Retina (tissue), 1 donor: ENCODE results near the gene MIEN1.
"Not testable (repeated sequence)": the region's sequence is repeated elsewhere in the genome, so short reads cannot be mapped to it uniquely, and the experiment has no call there.

ENCODE experiments used
- DNase-seq: peaks from one replicate; pipeline ENCODE4 v3.0.0-alpha.2; 2016

The MIEN1 gene

DNA sequence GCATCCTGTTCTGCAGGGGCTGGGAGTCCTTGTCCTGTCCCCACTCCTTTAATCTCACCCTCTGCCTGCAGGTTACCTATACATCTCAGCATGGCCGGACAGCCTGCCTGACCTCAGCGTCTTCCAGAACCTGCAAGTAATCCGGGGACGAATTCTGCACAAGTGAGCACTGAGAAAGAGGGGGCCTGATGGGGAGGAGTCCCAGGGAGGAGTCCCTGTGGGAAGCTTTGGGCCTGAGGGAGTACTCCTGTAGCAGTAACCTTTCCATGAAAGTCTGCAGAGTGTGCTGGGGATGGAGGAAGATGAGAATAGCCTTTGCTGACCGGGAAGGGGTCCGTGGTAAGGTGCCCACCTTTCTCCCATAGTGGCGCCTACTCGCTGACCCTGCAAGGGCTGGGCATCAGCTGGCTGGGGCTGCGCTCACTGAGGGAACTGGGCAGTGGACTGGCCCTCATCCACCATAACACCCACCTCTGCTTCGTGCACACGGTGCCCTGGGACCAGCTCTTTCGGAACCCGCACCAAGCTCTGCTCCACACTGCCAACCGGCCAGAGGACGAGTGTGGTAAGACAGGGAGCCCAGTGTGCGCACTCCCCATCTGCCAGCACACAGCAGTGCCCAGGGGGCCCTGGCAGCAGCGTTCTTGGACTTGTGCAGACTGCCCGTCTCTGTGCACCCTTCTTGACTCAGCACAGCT, 14.8 kb downstream of the MIEN1 start:
- no peak for DNase-seq

DNA sequence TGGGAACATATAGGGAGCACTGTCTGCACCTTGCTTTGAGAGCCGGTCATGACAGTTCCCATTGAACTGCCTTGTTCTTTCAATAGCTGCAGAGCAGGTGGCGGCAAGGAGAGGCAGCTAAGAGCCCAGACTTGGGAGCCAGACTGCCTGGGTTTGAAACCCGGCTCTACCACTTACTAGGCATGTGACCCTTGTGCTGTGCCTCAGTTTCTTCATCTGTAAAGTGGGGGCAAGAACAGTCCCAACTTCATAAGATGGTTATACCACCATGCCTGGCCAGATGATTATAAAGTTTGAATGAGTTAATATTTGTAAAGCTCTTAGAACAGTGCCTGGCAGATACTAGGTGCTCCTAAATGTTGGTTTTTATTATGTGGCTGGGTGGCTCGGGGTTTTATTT, 16.1 kb downstream of the MIEN1 start:
- DNase-seq = no peak

DNA sequence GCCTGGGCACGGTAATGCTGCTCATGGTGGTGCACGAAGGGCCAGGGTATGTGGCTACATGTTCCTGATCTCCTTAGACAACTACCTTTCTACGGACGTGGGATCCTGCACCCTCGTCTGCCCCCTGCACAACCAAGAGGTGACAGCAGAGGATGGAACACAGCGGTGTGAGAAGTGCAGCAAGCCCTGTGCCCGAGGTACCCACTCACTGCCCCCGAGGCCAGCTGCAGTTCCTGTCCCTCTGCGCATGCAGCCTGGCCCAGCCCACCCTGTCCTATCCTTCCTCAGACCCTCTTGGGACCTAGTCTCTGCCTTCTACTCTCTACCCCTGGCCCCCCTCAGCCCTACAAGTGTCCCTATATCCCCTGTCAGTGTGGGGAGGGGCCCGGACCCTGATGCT, 18.5 kb downstream of the MIEN1 start:
- DNase-seq = no peak

DNA sequence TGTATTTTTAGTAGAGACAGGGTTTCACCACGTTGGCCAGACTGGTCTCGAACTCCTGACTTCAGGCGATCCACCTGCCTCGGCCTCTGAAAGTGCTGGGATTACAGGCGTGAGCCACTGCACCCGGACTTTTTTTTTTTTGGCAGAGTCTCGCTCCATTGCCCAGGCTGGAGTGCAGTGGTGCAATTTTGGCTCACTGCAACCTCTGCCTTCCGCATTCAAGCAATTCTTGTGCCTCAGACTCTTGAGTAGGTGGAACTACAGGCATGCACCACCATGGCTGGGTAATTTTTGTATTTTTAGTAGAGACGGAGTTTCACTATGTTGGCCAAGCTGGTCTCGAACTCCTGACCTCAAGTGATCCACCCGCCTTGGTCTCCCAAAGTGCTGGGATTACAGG, 19.3 kb downstream of the MIEN1 start:
- DNase-seq = not testable (repeated sequence)

DNA sequence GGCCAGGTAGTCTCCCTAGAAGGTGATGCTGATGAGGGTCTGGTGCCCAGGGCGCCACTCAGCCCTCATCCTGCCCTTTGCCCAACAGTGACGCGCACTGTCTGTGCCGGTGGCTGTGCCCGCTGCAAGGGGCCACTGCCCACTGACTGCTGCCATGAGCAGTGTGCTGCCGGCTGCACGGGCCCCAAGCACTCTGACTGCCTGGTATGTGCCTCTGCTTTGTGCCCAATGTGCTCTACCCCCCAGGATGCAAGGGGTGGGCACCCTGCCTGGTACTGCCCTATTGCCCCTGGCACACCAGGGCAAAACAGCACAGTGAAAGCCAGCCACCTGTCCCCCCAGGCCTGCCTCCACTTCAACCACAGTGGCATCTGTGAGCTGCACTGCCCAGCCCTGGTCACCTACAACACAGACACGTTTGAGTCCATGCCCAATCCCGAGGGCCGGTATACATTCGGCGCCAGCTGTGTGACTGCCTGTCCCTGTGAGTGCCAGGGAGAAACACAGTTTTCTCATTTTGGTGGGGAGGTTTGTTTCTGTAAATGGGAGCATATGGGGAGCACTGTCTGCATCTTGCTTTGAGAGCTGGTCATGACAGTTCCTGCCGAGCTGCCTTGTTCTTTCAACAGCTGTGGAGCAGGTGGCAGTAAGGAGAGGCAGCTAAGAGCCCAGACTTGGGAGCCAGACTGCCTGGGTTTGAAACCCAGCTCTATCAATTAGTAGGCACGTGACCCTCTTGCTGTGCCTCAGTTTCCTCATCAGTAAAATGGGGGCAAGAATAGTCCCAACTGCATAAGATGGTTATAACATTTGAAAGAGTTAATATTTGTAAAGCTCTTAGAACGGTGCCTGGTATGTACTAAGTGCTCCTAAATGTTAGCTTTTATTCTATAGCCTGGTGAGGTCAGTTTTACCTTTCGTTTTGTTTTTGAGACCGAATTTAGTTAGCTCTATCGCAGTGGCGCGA, 20.1 kb downstream of the MIEN1 start:
- DNase-seq = no peak

DNA sequence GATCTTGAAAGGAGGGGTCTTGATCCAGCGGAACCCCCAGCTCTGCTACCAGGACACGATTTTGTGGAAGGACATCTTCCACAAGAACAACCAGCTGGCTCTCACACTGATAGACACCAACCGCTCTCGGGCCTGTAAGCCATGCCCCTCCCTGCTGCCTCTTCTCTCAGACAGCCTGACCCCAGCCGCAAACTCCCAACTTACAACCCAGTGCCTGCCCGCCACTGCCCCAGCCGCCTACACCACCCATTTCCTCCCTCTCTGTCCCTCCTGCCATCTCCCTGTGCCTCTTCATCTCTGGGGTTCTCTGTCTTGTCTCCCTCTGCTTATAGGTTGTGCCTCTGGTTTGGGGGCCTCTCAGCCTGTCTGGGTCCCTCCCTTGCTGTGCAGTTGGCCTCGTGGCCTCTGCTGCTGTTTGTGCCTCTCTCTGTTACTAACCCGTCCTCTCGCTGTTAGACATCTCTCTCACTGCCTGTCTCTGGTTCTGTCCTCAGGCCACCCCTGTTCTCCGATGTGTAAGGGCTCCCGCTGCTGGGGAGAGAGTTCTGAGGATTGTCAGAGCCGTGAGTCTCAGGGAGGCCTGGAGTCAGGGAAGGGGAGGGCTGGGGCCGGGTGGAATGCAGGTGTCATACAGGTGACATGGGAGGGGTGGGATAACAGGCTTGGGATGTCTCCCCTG, 20.9 kb downstream of the MIEN1 start:
- DNase-seq = no peak

DNA sequence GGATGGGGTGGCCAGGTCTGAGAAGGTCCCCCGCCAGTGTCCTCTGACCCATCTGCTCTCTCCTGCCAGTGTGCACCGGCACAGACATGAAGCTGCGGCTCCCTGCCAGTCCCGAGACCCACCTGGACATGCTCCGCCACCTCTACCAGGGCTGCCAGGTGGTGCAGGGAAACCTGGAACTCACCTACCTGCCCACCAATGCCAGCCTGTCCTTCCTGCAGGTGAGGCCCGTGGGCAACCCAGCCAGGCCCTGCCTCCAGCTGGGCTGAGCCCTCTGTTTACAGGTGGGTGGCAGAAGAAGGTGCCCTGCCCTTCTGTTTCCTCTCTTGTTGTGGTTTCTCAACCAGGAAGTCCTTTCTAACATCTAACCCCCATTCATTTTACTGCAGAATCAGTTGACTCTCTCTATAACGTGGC, 23.4 kb downstream of the MIEN1 start:
- no peak for DNase-seq

DNA sequence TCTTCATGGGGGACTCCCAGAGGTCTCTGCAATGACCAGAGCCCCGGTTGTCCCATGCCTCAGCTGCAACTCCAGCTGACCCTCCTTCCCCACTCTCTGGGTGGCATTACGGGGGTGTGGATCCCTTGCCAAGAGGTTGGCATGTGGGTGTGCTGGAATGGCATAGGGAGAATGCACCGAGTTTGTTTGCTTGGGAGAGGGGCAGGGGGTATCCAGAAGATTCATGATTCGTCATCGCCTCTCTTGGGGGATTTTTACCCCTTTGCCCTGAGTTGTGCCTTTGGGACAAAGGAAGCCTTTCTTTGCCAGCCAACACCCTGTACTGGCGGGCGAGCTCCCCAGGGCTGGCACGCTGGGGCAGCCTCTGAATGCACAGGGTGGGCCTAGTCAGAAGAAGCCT, 23.9 kb downstream of the MIEN1 start:
- no peak for DNase-seq

DNA sequence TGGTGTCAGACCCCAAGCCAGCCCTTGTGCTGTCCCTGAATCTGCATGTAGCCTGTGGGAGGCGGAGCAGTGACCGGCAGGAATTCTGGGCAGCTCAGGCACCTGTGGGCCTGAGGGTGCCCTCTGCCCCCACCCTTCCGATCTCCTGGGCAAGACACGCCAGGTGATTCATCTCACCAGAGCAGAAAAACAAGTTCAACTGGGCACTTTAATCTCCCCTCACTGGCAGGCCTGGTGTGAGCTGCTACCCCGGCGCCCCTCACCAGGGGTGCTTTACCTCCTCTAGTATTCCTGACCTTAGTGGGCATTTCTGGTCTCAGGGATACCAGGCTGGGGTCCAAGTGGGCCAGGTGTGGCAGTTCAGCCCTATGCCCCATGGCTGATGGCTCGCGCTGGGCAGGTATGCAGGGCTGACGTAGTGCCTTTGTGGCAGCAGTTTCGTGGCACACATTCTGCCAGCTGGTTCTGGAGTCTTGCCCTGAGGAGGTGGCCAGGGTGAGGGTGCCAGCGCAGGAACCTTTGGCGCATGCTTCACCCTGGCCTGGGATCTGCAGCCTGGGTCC, 24.5 kb downstream of the MIEN1 start:
- DNase-seq = no peak

DNA sequence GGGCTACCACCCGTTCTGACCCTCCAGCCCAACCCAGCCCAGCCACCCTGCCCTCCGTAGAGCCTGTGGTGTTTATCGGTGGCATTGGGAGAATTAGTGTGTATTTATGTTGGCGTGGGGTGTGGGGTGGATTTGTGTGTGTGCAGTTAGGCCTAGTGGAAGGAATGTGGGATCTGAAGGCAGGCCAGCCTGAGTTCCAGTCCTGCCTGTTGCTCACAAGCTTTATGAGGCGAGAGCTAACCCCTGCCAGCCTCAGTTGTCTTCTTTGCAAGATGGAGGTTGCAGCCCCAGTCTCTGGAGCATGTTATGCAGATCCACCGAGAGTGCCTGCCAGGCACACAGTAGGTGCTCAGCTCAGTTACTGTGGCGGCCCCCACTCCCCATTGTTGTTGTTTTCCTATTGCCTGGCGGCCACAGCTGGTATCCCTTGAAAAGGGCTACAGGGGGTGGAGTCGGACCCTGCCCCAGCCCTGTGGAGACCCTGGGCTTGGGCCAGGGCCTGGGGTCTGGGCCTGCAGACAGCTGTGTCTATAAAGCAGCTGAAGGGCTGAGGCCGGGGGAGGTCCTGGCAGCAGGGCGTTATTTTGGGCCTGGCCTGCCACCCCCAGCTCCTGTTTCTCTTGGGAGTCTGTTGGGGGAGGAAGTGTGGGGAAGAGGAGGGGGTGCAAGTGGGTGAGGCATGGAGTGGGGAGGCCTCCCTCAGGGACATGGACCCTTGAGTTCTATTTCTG, 25.3 kb downstream of the MIEN1 start:
- no peak for DNase-seq

DNA sequence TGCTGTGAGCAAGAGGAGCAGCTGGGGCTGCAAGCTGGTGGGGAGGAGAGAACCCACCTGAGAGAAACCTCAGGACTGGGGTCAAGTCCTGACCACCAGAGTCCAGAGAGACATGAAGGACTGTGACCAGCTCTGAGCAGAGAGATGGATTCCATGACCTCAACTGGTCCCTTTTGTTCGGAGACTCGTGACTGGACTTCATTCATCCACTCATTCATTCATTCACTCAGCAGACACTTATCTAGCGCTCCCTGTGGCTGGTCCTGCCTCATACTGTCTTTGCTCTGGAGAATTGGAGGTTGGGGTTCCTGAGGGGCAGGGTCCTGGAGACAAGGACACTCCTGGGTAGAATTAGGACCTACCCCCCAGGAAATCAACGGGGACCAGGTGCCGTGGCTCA, 26.4 kb downstream of the MIEN1 start:
- no peak for DNase-seq

DNA sequence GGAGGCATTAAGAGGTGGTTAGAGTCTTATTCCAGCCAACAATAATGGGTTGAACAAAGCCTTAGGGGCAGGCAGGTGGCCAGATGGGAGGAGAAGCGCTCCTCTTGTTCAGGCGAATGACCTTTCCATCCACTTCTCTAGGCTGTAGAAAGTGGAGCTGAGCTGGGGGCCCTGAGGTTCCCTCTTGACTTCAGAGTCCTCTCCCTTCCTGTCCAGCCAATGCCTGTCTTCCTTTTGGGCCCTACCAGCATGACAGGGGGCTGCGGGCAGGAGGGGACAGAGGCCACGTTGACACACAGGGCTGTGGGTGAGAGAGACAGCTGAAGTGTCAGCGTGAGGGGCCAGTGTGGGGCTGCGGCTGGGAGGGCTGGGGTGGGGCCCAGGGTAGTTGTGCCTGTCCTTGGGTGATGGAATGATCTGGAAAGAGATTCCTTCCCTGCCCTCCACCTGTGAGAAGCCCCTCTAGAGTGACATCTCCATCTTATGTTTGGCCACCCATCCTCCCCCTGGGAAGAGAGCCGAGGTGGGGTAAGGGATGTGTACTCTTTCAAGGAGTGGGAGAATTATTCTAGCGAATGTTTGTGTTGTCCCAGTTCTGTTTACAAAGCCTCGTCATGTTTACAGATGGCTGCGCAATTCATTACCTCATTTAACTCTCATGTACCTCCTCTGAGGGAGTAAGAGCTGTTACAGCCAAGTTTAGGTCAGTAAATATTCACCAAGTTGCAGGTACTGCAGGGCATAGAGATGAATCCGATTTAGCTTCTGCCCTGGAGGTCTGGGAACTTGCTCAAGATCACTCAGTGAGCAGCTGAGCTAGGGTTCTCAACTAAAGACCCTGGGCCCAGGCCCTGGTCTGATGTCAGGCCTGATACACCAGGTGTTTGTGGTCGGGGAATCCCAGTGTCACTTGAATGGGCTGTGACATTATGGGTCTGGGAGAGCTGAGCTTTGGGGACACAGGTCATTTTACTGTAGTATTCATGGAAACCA, 27.1 kb downstream of the MIEN1 start:
- no peak for DNase-seq

DNA sequence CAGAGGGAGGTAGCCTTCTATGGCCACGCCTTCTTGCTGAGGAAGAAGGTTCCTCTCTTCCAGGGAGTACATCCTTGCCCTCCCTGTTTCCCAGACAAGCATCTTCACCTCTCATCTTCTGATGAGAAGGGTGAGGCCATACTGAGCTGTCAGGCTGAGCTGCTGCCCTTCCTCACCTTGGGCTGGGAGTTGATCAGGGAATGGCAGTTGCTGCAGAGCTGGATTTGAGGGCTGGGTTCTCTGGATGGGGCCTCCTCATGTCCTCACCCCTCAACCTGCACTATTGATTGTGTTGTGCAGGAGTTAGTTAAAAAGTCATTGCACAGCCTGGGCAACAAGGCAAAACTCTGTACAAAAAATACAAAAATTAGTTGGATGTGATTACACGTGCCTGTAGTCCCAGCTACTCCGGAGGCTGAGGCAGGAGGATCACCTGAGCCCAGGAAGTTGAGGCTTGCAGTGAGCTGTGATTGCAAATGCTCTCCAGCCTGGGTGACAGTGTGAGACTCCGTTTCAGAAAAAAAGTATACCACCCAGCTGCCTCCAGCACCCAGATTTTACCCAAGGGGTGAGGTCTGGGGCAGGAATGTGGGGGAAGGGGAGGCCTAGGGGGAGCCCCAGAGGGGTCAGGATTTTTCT, 28.4 kb downstream of the MIEN1 start:
- no peak for DNase-seq

DNA sequence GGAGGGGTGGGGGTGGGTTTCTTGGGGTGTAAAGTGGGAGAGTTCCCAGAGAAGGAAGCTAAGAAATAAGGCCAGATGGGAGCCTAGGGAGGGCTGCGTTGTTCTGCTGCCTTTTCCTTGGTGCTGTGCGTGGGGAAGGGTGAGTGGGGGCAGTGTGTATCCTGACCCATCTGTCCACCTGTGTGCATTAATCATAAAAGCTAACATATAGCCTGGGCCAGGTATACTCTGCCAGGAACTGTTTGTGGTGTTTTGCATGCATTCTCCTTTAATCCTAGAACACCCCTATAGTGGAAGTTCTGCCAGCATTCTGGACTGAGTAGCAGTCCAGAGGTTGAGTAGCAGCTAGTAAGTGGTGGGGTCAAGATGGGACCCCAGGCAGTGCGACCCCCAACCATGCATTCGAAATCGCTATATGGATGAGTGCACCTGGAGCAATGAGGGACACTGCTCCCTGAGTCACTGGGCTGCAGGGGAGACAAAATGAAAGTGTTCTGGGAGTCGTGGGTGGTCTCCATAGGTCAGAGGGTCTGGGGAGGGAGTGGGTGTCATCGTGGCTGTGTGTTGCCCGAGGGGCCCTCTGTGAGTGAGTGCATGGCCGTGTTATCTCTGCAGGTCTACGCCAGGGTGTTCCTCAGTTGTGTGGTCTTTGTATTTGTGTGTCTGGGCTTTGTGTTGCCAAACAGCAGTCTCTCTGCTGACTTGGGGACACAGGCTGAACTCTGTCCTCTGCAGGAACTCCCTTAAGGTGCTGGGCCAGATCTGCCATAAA, 29.1 kb downstream of the MIEN1 start:
- DNase-seq = peak; percentile 32

DNA sequence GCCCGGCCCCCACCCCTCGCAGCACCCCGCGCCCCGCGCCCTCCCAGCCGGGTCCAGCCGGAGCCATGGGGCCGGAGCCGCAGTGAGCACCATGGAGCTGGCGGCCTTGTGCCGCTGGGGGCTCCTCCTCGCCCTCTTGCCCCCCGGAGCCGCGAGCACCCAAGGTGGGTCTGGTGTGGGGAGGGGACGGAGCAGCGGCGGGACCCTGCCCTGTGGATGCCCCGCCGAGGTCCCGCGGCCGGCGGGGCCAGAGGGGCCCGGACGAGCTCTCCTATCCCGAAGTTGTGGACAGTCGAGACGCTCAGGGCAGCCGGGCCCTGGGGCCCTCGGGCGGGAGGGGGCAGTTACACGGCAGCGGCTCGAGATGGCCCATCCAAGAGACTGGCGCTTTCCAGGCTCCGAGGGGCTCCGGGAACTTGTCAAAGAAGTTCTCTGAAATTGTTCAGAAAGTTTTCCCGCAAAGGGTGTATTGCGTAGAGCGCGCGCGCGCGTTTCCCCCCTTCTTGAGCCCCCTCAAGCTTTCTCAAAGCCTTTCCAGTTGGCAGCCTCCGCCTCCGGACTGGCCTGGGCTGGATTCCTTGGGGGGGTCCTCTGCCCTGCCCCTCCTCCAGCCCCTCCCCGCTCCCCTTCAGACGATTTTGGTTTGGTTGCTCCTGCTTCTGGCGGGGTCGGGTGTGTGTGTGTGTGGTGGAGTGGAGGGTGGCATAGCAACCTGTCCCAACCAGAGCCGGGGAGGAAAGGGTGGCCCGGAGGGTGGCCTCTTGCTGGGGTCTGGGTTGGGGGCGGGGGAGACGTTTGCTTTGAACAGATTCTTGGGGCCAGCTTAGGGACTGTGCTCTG, 30.0 kb downstream of the MIEN1 start:
- peak; percentile 70 for DNase-seq

DNA sequence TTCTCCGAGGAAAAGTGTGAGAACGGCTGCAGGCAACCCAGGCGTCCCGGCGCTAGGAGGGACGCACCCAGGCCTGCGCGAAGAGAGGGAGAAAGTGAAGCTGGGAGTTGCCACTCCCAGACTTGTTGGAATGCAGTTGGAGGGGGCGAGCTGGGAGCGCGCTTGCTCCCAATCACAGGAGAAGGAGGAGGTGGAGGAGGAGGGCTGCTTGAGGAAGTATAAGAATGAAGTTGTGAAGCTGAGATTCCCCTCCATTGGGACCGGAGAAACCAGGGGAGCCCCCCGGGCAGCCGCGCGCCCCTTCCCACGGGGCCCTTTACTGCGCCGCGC, 30.5 kb downstream of the MIEN1 start, which contains the start of gene ERBB2:
ERBB2 (plus strand) TSS at position 247 of the 330 bp plus-strand sequence. CDS start 175 bp downstream, outside the sequence.
- DNase-seq = peak; percentile 67

DNA sequence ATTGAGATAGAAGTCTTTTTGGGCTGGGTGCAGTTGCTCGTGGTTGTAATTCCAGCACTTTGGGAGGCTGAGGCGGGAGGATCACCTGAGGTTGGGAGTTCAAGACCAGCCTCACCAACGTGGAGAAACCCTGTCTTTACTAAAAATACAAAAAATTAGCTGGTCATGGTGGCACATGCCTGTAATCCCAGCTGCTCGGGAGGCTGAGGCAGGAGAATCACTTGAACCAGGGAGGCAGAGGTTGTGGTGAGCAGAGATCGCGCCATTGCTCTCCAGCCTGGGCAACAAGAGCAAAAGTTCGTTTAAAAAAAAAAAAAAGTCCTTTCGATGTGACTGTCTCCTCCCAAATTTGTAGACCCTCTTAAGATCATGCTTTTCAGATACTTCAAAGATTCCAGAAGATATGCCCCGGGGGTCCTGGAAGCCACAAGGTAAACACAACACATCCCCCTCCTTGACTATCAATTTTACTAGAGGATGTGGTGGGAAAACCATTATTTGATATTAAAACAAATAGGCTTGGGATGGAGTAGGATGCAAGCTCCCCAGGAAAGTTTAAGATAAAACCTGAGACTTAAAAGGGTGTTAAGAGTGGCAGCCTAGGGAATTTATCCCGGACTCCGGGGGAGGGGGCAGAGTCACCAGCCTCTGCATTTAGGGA, 31.0 kb downstream of the MIEN1 start:
- DNase-seq = not testable (repeated sequence)

DNA sequence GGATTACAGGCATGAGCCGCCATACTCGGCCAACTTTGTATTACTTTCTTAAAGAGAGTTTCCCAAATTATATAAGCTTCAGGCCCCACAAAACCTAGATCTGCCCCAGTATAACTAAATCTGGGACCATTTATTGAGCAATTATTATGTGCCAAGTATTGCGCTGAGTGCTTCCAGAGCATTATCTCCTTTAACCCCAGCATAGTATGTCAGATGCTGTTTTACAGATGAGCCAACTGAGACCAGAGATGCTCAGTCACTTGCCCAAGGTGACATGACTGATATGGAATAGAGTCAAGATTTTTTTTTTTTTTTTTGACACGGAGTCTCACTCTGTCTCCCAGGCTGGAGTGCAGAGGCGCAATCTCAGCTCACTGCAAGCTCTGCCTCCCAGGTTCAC, 32.4 kb downstream of the MIEN1 start:
- DNase-seq = no peak
